SU-DHL-6 (cell line): Measurements from ENCODE around the gene MAP3K12.

Experiments used
- H2AFZ ChIP-seq: fragments of 200-600 bp; sonication (generic); 2 replicates; pipeline ENCODE4 v1.6.1; 2014; ENCODE audit warnings: low read depth, mild to moderate bottlenecking, moderate library complexity, mixed read lengths, antibody characterized with exemption, low read length; ENCODE audit not compliant: severe bottlenecking
- H3F3A ChIP-seq: fragments of 200-600 bp; shearing (Covaris generic); 2 replicates; pipeline ENCODE4 v1.6.0; 2016; ENCODE audit warnings: antibody characterized with exemption, mild to moderate bottlenecking; ENCODE audit not compliant: insufficient read depth
- H3K27ac ChIP-seq: fragments of 200-600 bp; sonication (generic); 2 replicates; pipeline ENCODE4 v1.5.1; 2016; ENCODE audit warnings: low read depth, mild to moderate bottlenecking, low read length, moderate library complexity, mixed read lengths
- H3K27me3 ChIP-seq: fragments of 200-600 bp; sonication (generic), shearing (Covaris generic); 2 replicates; pipeline ENCODE4 v1.6.0; 2014; ENCODE audit warnings: mild to moderate bottlenecking, low read length
- H3K36me3 ChIP-seq: fragments of 200-600 bp; sonication (generic); 2 replicates; pipeline ENCODE4 v1.6.1; 2014; ENCODE audit warnings: mild to moderate bottlenecking, low read length, mixed read lengths
- H3K4me2 ChIP-seq: fragments of 300-600, 200-600 bp; shearing (Covaris generic), sonication (generic); 2 replicates; pipeline ENCODE4 v1.6.0; 2014; ENCODE audit warnings: low read length, low read depth, mild to moderate bottlenecking; ENCODE audit not compliant: poor library complexity, severe bottlenecking
- H3K4me3 ChIP-seq: fragments of 200-600 bp; sonication (generic); 2 replicates; pipeline ENCODE4 v1.5.1; 2014; ENCODE audit warnings: antibody characterized with exemption, low read length, mild to moderate bottlenecking, mixed read lengths; ENCODE audit not compliant: insufficient read depth, poor library complexity, severe bottlenecking
- H3K79me2 ChIP-seq: fragments of 200-600 bp; sonication (generic); 2 replicates; pipeline ENCODE4 v1.6.1; 2014; ENCODE audit warnings: mild to moderate bottlenecking, low read length, moderate library complexity; ENCODE audit not compliant: insufficient read depth
- H3K9ac ChIP-seq: fragments of 200-600 bp; sonication (generic); 2 replicates; pipeline ENCODE4 v1.7.0; 2014; ENCODE audit warnings: mild to moderate bottlenecking, low read length
- H3K9me2 ChIP-seq: fragments of 200-600 bp; sonication (generic); replicated peaks from 2 replicates; pipeline ENCODE4 v1.6.1; 2014; ENCODE audit warnings: low read length; ENCODE audit not compliant: insufficient read depth
- H3K9me3 ChIP-seq: fragments of 200-600 bp; sonication (generic); 2 replicates; pipeline ENCODE4 v1.6.1; 2014; ENCODE audit warnings: low read length, mixed read lengths; ENCODE audit not compliant: insufficient read depth
- H4K20me1 ChIP-seq: fragments of 200-600 bp; sonication (generic); 2 replicates; pipeline ENCODE4 v1.6.1; 2014; ENCODE audit warnings: low read depth, mild to moderate bottlenecking, antibody characterized with exemption, low read length, moderate library complexity, mixed read lengths
- CTCF ChIP-seq: fragments of 200-600 bp; sonication (generic); IDR thresholded peaks from one replicate; pipeline ENCODE4 v1.5.1; 2017; ENCODE audit warnings: antibody characterized with exemption, mild to moderate bottlenecking, low read length, moderate library complexity; ENCODE audit not compliant: insufficient read depth, poor library complexity, severe bottlenecking
- EZH2phosphoT487 ChIP-seq: fragments of 200-600 bp; sonication (generic), shearing (Covaris generic); conservative IDR thresholded peaks from 2 replicates; pipeline ENCODE4 v1.6.1; 2018; ENCODE audit warnings: mild to moderate bottlenecking, antibody characterized with exemption, low read length, moderate library complexity, mixed read lengths

The MAP3K12 gene

GRCh38 chr12:53533471-53533870 lies 34.2 kb upstream of the MAP3K12 start:
- no peaks in the 10 kb centered on the region for H3K9me3 ChIP-seq
- no peak for TF ChIP-seq CTCF
- no peak for TF ChIP-seq EZH2phosphoT487
- H4K20me1 ChIP-seq = no peaks in the 10 kb centered on the region
- H3K79me2 ChIP-seq = no peaks in the 10 kb centered on the region
- no peaks in the 10 kb centered on the region for H3F3A ChIP-seq
- no peak overlapping the region for H3K4me2 ChIP-seq
- H3K9ac ChIP-seq = no peak overlapping the region
- no peaks in the 10 kb centered on the region for H3K27me3 ChIP-seq
- no peak overlapping the region for H3K4me3 ChIP-seq
- peaks cover 6% of the 10 kb centered on the region; the same call in 1 of the 2 replicates for H3K36me3 ChIP-seq
- no peak overlapping the region for H2AFZ ChIP-seq
- H3K27ac ChIP-seq = no peak overlapping the region
- no peaks in the 10 kb centered on the region for H3K9me2 ChIP-seq

DNA sequence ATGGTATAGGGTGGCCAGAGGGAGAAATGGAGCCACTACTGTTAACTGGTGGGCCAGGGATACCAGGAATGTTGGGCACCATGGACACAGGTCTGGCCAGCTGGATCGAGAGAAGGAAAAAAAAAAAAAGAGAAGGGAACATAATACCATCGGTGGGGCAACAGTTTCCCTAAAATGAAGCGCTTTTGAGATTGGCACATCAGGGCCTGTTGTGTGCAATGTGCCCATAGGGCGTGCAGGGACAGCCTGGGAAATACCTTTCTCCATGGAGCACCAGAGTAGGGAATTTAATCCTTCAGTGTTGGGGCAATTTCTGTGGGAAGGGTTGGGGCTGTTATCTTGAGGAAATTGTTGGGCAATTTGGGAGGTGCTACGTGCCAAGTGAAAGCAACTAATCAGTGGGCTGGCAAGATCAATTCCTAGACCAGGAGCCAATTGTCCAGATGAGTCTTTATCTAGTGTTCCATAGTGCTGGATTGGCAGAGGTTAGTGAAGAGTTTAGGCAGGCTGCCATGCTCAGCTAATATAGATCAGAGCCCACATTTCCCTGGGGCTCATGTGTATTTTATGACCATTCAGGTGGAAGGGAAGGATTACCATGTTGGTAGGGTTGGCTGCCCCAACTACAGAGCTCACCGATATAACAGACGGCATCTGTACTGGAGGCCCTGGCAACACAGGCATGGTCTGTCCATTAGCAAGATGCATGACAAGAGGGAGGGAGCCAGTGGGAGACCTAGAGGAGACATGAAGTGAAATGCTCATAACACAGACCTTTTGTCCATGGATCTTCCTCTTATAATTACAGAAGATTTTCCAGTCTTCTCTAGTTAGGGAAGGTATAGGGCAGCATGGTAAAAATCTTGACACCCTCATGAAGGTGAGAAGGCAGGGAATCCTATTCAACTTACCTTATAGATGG lies 33.5 kb upstream of the MAP3K12 start:
- no peak for TF ChIP-seq CTCF
- TF ChIP-seq EZH2phosphoT487 = no peak
- Histone ChIP-seq H3K27me3 (no peaks in the 10 kb centered on the region), H3K4me3 (no peak overlapping the region), H3K9ac (no peak overlapping the region), H3K27ac (no peak overlapping the region), H2AFZ (no peak overlapping the region), H3K79me2 (no peaks in the 10 kb centered on the region), H3K9me3 (no peaks in the 10 kb centered on the region), H3K4me2 (no peak overlapping the region), H3F3A (no peaks in the 10 kb centered on the region), H3K36me3 (peaks cover 6% of the 10 kb centered on the region; the same call in 1 of the 2 replicates), H3K9me2 (no peaks in the 10 kb centered on the region), H4K20me1 (no peaks in the 10 kb centered on the region)

GRCh38 chr12:53532021-53532420 lies 32.8 kb upstream of the MAP3K12 start:
- H3K79me2 ChIP-seq = no peaks in the 10 kb centered on the region
- no peaks in the 10 kb centered on the region for H3F3A ChIP-seq
- H3K9me3 ChIP-seq = no peaks in the 10 kb centered on the region
- no peak overlapping the region for H3K4me3 ChIP-seq
- TF ChIP-seq EZH2phosphoT487 (no peak), CTCF (no peak)
- H2AFZ ChIP-seq = no peak overlapping the region
- H3K4me2 ChIP-seq = no peak overlapping the region
- no peaks in the 10 kb centered on the region for H3K27me3 ChIP-seq
- no peaks in the 10 kb centered on the region for H4K20me1 ChIP-seq
- H3K36me3 ChIP-seq = peaks cover 6% of the 10 kb centered on the region; the same call in 1 of the 2 replicates
- no peak overlapping the region for H3K9ac ChIP-seq
- H3K9me2 ChIP-seq = no peaks in the 10 kb centered on the region
- no peak overlapping the region for H3K27ac ChIP-seq
